OCI-LY7 (cell line): Measurements from ENCODE around the gene RIC3.

Source experiments
- CTCF ChIP-seq: fragments of 200-600 bp; sonication (generic); conservative IDR thresholded peaks from 2 replicates; pipeline ENCODE4 v1.5.1; 2014; ENCODE audit warnings: mild to moderate bottlenecking, antibody characterized with exemption, low read length, moderate library complexity, mixed read lengths
- EZH2phosphoT487 ChIP-seq: fragments of 200-600 bp; sonication (generic); IDR thresholded peaks from 2 replicates; pipeline ENCODE4 v1.6.1; 2018; ENCODE audit warnings: low read depth, borderline replicate concordance, mild to moderate bottlenecking, mixed run types, antibody characterized with exemption, low read length, moderate library complexity, mixed read lengths

GRCh38 chr11:8065031-8065430 is 103.8 kb downstream of the RIC3 start:
- TF ChIP-seq CTCF (no peak), EZH2phosphoT487 (no peak)
